Chondrocyte (in vitro differentiated cells): ENCODE results near the gene S100A6. TPM values are rescaled to one million over a fixed set of nuclear protein-coding genes. Genes with fewer than 3 reads are reported as not detected.

Experiments used
- DNase-seq: peaks from one replicate; pipeline ENCODE4 v3.0.0; 2021; ENCODE audit warnings: mixed read lengths, low spot score
- H3K27ac Mint-ChIP-seq: one replicate; pipeline ENCODE4 v1.8.0; 2021; ENCODE audit warnings: mild to moderate bottlenecking, moderate library complexity, mixed read lengths; ENCODE audit not compliant: unreplicated experiment
- H3K27me3 Mint-ChIP-seq: 2 replicates; pipeline ENCODE4 v1.8.0; 2021; ENCODE audit warnings: low read depth, mixed read lengths
- H3K36me3 Mint-ChIP-seq: 2 replicates; pipeline ENCODE4 v1.8.0; 2021; ENCODE audit warnings: low read depth, mixed read lengths
- H3K4me1 Mint-ChIP-seq: 2 replicates; pipeline ENCODE4 v1.8.0; 2021; ENCODE audit warnings: low read depth, mild to moderate bottlenecking, mixed read lengths
- H3K4me3 Mint-ChIP-seq: one replicate; pipeline ENCODE4 v1.8.0; 2021; ENCODE audit warnings: mild to moderate bottlenecking, moderate library complexity, mixed read lengths; ENCODE audit not compliant: unreplicated experiment
- H3K9me3 Mint-ChIP-seq: 2 replicates; pipeline ENCODE4 v1.8.0; 2021; ENCODE audit warnings: low read depth, mixed read lengths
- CTCF ChIP-seq: fragments of 200-600 bp; sonication (generic); IDR thresholded peaks from 2 replicates; pipeline ENCODE4 v1.5.0; 2021; ENCODE audit warnings: antibody characterized with exemption, mild to moderate bottlenecking, moderate library complexity
- total RNA-seq: library from RNA; stranded (reverse); gene quantifications from 3 replicates; pipeline ENCODE4 v1.2.1, GENCODE V29; 2021

The S100A6 gene
- total RNA-seq, 1 donor from 2014 or later = 12.1 TPM

GRCh38 chr1:153567621-153568366 is 32.0 kb upstream of the S100A6 start:
- Mint-ChIP-seq H3K27ac (peak overlapping the region; percentile 99), H3K36me3 (no peaks in the 10 kb centered on the region), H3K4me3 (peak overlapping the region; percentile 49), H3K27me3 (no peaks in the 10 kb centered on the region), H3K4me1 (peaks cover 61% of the 10 kb centered on the region), H3K9me3 (no peaks in the 10 kb centered on the region)
- no peak for DNase-seq
- TF ChIP-seq CTCF = no peak

DNA sequence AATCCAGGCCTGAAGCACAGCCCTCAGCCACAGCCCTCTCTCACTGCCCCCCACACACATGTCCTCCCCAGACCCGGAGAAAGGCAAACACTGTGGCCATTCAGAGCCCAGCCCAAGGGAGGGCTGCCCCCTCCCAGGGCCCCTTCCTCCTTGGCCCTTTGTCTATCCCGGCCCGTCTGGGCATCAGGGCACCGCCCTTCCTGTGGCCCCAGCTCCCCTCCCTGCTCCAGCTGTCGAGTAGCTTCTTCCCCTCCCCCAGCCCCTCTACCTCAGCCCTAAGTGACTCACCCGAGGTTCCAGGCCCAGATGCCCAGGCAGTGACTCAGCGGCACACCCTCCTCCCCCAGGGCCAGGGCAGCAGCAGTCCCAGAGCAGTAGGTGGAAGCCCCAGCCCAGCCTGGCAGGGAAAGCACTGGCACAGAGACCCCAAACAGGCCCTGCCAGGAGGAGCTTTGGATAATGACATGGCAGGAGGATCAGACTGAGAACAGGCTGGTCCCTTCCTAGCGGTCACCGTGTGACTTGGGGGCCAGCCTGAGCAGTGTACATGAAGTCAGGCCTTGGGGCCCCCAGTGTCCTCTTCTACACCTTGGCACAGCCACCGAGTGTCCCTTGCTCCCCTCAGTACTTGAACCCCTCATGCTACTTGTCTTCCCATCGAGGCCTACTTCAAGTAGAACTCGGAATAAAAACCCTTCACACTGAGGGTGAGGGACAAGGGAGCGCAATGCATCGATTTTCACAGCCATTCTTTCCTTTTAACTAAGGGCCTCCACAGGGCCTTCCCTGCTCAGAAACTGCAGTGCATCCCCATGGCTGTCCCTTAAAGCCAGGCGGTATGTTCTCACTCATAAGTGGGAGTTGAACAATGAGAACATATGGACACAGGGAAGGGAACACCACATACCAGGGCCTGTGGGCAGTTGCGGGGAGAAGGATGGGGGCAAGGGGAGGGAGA is 30.9 kb upstream of the S100A6 start:
- H3K36me3 Mint-ChIP-seq = no peaks in the 10 kb centered on the region
- H3K27me3 Mint-ChIP-seq = no peaks in the 10 kb centered on the region
- peak overlapping the region; percentile 100 for H3K27ac Mint-ChIP-seq
- no peak overlapping the region for H3K4me3 Mint-ChIP-seq
- no peaks in the 10 kb centered on the region for H3K9me3 Mint-ChIP-seq
- TF ChIP-seq CTCF = peak; percentile 21
- DNase-seq = peak; percentile 98
- peaks cover 53% of the 10 kb centered on the region for H3K4me1 Mint-ChIP-seq

- TF ChIP-seq CTCF = no peak
- Mint-ChIP-seq H3K4me3 (peak within 1 kb of the TSS; percentile 56), H3K36me3 (no peaks in the 10 kb centered on the region), H3K27ac (peak within 1 kb of the TSS; percentile 100), H3K9me3 (no peaks in the 10 kb centered on the region), H3K27me3 (no peaks in the 10 kb centered on the region), H3K4me1 (peaks cover 54% of the 10 kb centered on the region)
- DNase-seq = no peak
These were observed 30.0 kb upstream of the S100A6 start, which contains the start of gene S100A2 for GRCh38 chr1:153565529-153566374. TSS of gene S100A2 (minus strand) at chr1:153565844. CDS start at chr1:153563877, 1,967 bp downstream.

DNA sequence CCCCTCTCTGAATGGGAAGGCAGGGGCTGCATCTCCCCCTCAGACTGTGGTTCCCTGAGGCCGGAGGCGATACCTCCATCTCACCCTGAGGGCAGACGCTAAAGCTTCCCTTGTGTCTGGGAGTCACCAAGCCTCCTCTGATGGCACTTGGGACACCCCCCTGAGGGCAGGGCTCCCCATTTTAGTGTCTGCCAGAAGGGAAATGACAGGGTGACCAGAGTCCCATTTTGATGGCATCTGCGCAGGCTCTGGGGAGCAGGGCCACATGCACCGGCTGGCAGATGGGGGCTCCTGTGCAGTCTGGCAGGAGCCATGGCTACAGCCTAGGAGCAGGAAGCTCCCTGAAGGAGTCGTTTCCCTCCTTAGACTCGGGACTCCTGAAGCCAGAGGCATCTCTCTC is 28.2 kb upstream of the S100A6 start:
- H3K36me3 Mint-ChIP-seq = no peaks in the 10 kb centered on the region
- H3K27me3 Mint-ChIP-seq = no peaks in the 10 kb centered on the region
- no peak overlapping the region for H3K4me3 Mint-ChIP-seq
- no peaks in the 10 kb centered on the region for H3K9me3 Mint-ChIP-seq
- peak overlapping the region; percentile 41 for H3K27ac Mint-ChIP-seq
- no peak for TF ChIP-seq CTCF
- H3K4me1 Mint-ChIP-seq = peaks cover 51% of the 10 kb centered on the region
- no peak for DNase-seq
